Smooth muscle cell (in vitro differentiated cells): Measurements from ENCODE around the gene ORAI2. TPM values are rescaled to one million over a fixed set of nuclear protein-coding genes. Genes with fewer than 3 reads are reported as not detected.

Experiments used
- DNase-seq: peaks from one replicate; lab custom pipeline; 2025; ENCODE audit not compliant: unreplicated experiment; lab: John Stamatoyannopoulos, UW
- H2AFZ ChIP-seq: fragments of 200-600 bp; sonication (generic); 2 replicates; pipeline ENCODE4 v1.6.0; 2016; ENCODE audit warnings: antibody characterized with exemption, low read depth, mild to moderate bottlenecking
- H3F3A ChIP-seq: fragments of 200-600 bp; sonication (generic); 2 replicates; pipeline ENCODE4 v1.6.0; 2017; ENCODE audit warnings: antibody characterized with exemption, low read depth
- H3K27ac ChIP-seq: fragments of 200-600 bp; sonication (generic); 2 replicates; pipeline ENCODE4 v1.5.1; 2016; ENCODE audit warnings: low read depth, mild to moderate bottlenecking
- H3K27me3 ChIP-seq: fragments of 200-600 bp; sonication (generic); 2 replicates; pipeline ENCODE4 v1.6.1; 2016; ENCODE audit warnings: low read depth, mild to moderate bottlenecking
- H3K36me3 ChIP-seq: fragments of 200-600 bp; sonication (generic); 2 replicates; pipeline ENCODE4 v1.5.1; 2016; ENCODE audit warnings: low read depth
- H3K4me1 ChIP-seq: fragments of 200-600 bp; sonication (generic); 2 replicates; pipeline ENCODE4 v1.5.1; 2016; ENCODE audit warnings: low read depth
- H3K4me2 ChIP-seq: fragments of 200-600 bp; sonication (generic); 2 replicates; pipeline ENCODE4 v1.6.0; 2016; ENCODE audit warnings: mild to moderate bottlenecking
- H3K4me3 ChIP-seq: fragments of 200-600 bp; sonication (generic); 2 replicates; pipeline ENCODE4 v1.5.1; 2016; ENCODE audit warnings: mild to moderate bottlenecking
- H3K79me2 ChIP-seq: fragments of 200-600 bp; sonication (generic); 2 replicates; pipeline ENCODE4 v1.6.0; 2016; ENCODE audit warnings: low read depth, mild to moderate bottlenecking
- H3K9ac ChIP-seq: fragments of 200-600 bp; sonication (generic); 2 replicates; pipeline ENCODE4 v1.6.0; 2016; ENCODE audit warnings: low read depth
- H3K9me3 ChIP-seq: fragments of 200-600 bp; sonication (generic); replicated peaks from 2 replicates; pipeline ENCODE4 v1.5.1; 2016; ENCODE audit warnings: low read depth
- H4K20me1 ChIP-seq: fragments of 200-600 bp; sonication (generic); 2 replicates; pipeline ENCODE4 v1.6.0; 2016; ENCODE audit warnings: low read depth
- CTCF ChIP-seq: fragments of 200-600 bp; sonication (generic); IDR thresholded peaks from 2 replicates; pipeline ENCODE4 v1.5.1; 2017; ENCODE audit warnings: borderline replicate concordance, mild to moderate bottlenecking, antibody characterized with exemption; ENCODE audit not compliant: insufficient read depth, poor library complexity, severe bottlenecking
- WGBS: methylation state at CpG from one replicate; pipeline ENCODE4 v1.1.7; 2016; ENCODE audit warnings: low lambda C conversion rate; 5-methylcytosine and 5-hydroxymethylcytosine counted together
- polyA plus RNA-seq: library from polyadenylated mRNA; unstranded; fragments of >200 nt; fragmentation: Nextera tagmentation; extraction: Ambion mirVana; gene quantifications from 2 replicates; pipeline ENCODE4 v1.2.1, GENCODE V29; 2016
- total RNA-seq: library from RNA; depleted of rRNA; stranded (reverse); fragments of >200 nt; gene quantifications from 2 replicates; pipeline ENCODE4 v1.2.3, GENCODE V29; 2014

The ORAI2 gene
- total and polyA plus RNA-seq, 2 experiments from 2014 or later = 43.0 to 69.8 TPM

GRCh38 chr7:102425639-102426267 is 7.6 kb upstream of the ORAI2 start:
- Histone ChIP-seq H4K20me1 (peaks cover 20% of the 10 kb centered on the region), H3K4me2 (no peak overlapping the region), H3K4me3 (no peak overlapping the region), H2AFZ (no peak overlapping the region), H3K27me3 (no peaks in the 10 kb centered on the region), H3F3A (peaks cover 19% of the 10 kb centered on the region), H3K27ac (no peak overlapping the region), H3K4me1 (no peaks in the 10 kb centered on the region), H3K79me2 (no peaks in the 10 kb centered on the region), H3K9me3 (no peaks in the 10 kb centered on the region), H3K36me3 (no peaks in the 10 kb centered on the region), H3K9ac (no peak overlapping the region)
- 94% methylated on average over 25 of the region's 25 CpGs for WGBS
- TF ChIP-seq CTCF = no peak
- no peak for DNase-seq

DNA sequence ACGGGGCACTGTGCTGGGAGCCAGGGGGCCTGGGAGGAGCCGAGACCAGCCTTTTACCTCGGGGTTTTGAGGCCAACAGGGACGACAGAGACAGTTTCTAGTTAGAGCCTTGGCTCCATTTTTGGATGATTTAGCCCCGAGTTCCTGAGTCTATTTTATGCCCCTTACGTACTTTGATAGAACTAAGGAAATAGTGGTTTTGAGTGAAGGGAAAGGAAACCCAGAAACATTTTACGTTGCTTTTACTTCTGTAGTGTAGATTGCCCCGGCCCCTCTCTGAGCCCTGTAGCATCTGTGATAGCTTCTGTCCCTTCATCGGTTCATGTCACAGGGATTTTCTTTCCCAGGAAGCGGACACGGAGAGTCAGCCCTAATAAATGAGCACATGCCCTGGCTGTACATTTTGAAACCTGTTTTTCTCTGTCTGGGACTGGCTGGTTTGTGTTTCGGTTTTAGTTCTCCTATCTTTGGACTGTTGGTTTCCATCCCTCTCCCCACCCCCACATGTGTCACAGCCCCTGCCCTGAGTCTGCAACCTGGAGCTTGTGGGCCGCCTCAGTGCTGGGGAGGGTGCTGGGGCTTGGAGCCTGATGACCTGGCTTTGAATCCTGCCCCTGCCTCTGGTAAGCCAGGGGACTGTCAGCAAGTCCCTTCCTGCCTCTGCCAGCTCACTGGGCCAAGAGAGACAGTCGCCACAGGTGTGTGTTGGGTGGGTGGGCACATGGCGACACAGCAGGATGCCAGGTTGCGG is 6.9 kb upstream of the ORAI2 start:
- peaks cover 20% of the 10 kb centered on the region for H3F3A ChIP-seq
- no peak overlapping the region for H3K4me2 ChIP-seq
- no peak overlapping the region for H3K27ac ChIP-seq
- no peak overlapping the region for H2AFZ ChIP-seq
- H3K9me3 ChIP-seq = no peaks in the 10 kb centered on the region
- no peaks in the 10 kb centered on the region for H3K4me1 ChIP-seq
- no peak for DNase-seq
- H4K20me1 ChIP-seq = peaks cover 19% of the 10 kb centered on the region
- no peaks in the 10 kb centered on the region for H3K27me3 ChIP-seq
- H3K4me3 ChIP-seq = no peak overlapping the region
- no peaks in the 10 kb centered on the region for H3K79me2 ChIP-seq
- TF ChIP-seq CTCF = no peak
- H3K9ac ChIP-seq = no peak overlapping the region
- no peaks in the 10 kb centered on the region for H3K36me3 ChIP-seq
- WGBS = 98% methylated on average over 16 of the region's 16 CpGs

DNA sequence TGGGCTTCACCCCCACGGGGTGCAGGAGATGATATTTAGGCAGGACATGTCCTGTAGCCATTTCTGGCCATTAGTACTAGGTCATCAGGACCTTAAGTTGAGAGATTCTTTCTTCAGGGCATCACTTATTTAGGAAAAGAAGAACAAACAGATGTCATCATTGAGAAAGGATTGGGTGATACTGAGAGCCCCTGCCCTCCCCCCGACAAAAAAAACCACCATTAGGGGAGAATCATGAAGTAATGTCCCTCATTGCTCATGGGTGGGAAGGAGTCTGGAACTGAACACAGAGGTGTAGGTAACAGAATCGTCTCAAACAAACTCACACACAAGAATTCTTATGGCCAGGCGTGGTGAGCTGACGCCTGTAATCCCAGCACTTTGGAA is 6.4 kb upstream of the ORAI2 start:
- Histone ChIP-seq H3K4me2 (no peak overlapping the region), H3F3A (peaks cover 23% of the 10 kb centered on the region), H4K20me1 (peaks cover 19% of the 10 kb centered on the region), H3K4me1 (no peaks in the 10 kb centered on the region), H3K9ac (no peak overlapping the region), H2AFZ (no peak overlapping the region), H3K27ac (no peak overlapping the region), H3K27me3 (no peaks in the 10 kb centered on the region), H3K4me3 (no peak overlapping the region), H3K36me3 (no peaks in the 10 kb centered on the region), H3K79me2 (no peaks in the 10 kb centered on the region), H3K9me3 (no peaks in the 10 kb centered on the region)
- WGBS = 97% methylated on average over 5 of the region's 5 CpGs
- DNase-seq = no peak
- TF ChIP-seq CTCF = no peak
